Suppressor macrophage (primary cell): ENCODE results near the gene UBAC1.
"Not testable (repeated sequence)": the region's sequence is repeated elsewhere in the genome, so short reads cannot be mapped to it uniquely, and the experiment has no call there.

Experiments used
- DNase-seq, 4 experiments: peaks; one replicate each; pipeline ENCODE4 v3.0.0-alpha.2; 2020 to 2022

The UBAC1 gene

DNA sequence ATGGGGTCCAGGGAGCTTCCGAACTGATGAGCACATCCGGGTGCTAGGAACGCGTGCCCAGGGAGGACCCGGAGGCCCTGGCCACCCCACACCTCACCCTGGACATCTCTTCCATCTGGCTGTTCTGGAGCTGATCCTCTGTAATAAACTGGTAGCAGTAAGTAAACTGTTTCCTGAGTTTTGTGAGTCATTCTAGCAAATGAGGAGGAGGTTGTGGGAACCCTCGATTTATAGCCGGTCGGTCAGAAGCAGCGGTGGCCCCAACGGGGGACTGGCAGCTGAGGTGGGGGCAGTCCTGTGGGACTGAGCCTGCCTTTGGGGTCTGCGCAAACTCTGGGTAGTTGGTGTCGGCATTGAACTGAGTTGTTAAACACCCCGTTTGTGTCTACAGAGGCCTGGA lies 15.4 kb upstream of the UBAC1 start:
- no peak for DNase-seq

DNA sequence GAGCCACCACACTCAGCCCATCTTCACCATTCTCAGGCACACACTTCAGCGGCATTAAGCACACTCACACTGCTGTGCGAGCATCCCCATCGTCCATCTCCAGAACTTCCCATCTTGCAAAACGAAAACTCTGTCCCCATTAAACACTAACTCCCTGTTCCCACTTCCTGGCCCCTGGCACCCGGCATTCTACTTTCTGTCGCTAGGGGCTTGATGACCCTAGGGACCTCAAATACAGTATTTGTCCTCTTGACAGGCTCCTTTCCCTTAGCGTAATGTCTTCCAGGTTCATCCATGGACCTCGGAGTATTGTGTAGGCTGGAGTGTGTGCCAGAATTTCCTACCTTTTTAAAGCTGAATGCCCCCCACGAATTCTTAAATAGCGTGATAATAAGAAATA lies 14.7 kb upstream of the UBAC1 start:
- DNase-seq = no peak

DNA sequence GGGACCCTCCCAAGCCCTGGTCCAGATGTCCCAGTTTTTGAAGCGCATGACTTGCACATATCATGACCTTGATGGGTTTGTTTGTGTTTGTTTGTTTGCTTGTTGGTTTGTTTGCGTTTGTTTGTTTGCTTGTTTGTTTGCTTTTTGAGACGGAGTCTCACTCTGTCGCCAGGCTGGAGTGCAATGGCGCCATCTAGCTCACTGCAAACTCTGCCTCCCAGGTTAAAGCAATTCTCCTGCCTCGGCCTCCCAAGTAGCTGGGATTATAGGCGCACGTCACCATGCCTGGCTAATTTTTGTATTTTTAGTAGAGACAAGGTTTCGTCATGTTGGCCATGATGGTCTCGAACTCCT lies 13.0 kb upstream of the UBAC1 start:
- no peak for DNase-seq

DNA sequence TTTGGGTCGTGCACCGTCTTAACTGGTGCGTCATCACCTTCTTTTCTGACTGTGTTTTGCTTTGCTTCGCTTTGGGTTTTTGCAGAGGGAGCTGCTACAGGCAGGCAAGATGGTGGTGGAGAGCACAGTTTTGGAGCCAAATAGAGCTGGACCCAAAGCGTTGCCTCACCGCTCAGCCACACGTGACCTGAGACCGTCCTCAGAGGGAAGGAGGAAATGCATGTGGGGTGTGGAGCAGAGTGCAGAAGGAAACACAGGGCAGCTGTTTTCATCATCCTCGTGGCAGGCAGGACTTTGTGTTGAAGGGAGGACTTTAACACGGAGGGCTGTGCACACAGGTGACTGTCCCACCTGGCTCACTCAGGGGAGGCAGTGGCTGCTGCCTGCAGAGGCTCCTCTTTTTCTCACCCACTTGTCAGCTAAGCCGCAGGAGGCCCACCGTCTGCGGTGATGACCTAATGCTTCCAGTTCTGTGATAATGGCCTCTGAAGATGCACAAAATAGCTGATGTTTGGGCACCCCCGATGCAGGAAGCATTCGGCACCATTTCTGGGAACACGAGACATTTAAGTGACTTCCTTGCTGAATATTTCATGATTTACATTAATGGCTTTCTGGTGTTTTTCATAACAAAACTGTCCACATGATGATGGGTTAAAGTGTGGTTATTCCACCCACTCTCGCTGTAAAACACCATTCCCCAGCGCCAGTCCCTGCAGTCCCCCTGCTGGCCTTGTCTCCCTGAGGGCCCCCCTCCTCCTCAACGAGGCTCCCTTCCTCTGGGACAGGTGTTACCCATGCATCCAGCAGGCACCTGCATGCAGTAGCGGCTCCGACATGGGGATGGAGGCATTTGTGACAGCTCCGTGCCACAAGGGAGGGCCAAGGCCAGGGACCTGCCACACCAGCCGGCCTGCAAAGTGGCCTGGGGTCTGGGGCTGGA lies 12.4 kb upstream of the UBAC1 start:
- peak; percentile 68 to 87 (median 79) for DNase-seq

DNA sequence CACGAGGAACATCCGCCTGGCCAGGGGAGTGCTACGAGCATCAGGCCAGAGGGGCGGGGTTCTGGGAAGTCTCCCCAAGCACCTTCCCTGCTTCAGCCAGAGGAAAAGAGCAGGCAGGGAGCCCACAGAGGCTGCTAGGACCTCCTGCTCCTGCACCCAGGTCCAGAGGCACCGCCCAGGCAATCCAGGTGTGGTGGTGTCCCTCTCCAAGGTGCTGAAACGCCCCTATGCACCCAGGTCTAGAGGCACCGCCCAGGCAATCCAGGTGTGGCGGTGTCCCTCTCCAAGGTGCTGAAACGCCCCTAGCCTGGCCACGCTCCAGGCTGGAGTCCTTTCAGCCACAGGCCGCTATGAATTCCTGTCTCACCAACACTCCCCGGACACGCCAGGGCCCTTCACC lies 10.7 kb upstream of the UBAC1 start:
- no peak for DNase-seq

DNA sequence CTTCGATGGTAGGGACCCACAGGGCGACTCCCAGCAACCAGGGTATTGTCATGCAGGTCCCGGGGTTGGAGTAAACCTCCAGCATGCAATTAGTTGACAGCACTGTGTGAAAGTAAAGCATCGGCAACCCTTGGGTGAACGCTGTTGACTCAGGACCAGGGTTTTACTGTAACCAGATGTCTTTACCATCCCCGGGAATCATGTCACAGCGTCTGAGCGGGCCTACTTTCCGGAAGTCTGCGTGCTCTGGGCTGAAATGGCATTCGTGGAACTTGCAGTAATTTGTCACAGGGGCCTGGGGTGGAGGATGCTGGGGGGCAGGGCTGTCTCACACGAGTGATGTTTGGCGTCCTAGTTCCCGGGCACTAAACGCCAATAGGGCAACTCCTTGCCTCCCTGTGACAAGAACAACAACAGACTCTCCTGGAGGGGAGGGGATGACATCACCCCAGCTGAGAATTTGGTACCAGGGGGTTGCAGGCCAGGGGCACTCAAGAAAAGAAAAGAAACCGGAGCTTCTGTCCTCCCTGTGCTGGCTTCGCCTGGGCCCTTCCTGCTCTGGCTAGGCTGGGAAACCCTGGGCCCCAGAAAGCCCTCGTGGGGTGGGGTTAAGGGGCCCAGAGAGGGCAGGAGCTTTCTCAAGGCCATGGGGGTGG lies 10.1 kb upstream of the UBAC1 start:
- no peak for DNase-seq

DNA sequence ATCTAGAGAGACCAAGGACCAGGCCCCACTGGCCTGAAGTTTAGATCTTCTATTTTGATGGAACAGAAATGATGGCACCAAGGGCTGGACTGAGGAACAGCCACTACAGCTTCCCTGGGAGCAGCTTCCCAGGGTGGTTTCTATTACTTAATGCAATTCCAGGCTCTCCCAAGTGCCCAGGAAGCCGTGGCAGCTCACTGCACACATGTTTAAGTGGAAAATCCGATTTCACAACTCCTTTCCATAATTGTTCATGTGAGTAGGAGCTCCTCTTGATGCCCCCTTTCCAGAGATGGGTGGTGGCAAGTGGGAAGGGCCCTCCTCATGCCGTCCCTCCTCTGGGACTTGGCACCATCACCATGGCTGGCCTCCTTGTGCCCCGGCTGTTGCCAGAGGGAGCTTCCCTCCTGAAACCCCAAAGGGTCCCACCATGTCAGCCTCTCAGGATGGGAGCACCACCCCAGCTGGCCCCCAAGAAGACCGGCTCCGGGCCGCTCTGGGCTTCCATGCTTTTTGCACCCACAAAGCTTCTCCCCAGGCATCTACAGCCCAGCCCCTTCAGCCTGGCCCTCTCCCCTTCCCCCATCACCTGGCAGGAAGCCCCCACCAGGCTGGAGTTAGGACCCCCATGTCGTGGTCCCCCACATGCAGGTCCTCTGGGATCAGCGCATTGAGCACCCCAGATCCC lies 9.1 kb upstream of the UBAC1 start:
- DNase-seq = no peak

DNA sequence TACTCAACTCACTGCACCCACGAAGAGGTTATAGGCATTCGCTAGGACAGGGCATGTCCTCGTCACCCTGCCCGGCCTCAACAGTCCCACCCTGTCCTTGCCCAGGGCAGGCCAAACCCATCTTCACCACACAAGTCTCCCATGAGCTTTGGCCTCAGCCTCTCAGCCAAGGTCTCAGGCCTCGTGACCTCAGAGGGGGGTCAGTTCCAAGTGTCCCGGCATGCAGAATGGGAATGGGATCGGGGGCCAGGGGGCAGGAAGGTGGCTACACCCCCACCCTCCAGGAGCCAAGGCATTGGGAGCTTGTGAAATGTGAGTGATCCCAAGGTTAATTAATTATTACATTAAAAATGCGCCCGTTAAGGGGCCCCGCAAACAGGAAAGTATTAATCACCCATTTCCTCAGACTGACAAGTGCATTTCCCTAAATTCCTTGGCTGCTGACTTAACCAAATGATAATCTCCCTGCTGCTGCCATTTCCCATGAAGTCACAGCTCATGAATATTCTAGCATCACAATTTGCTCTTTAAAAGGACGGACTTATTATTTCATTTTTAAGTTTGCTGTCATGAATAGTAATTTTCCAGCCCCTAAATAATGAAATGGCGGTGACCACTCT lies 8.0 kb upstream of the UBAC1 start:
- DNase-seq = peak; percentile 51 to 83 (median 66)

DNA sequence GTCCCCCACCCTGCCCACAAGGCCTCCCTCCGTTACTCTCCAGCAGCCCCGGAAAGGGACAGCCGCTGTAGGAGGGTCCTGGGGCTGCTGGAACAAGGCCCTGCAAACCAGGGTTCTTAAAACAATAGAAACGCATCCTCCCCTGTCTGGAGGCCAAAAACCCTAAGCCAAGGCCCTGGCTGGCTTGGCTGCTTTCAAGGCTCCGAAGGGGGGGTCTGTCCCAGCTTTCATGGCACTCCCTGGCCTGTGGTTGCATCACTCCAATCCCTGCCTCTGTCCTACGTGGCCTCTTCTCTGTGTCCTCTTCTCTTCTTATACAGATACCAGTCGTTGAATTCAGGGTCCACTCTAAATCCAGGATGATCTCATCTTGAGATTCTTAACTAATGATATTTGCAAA lies 7.4 kb upstream of the UBAC1 start:
- DNase-seq = no peak

DNA sequence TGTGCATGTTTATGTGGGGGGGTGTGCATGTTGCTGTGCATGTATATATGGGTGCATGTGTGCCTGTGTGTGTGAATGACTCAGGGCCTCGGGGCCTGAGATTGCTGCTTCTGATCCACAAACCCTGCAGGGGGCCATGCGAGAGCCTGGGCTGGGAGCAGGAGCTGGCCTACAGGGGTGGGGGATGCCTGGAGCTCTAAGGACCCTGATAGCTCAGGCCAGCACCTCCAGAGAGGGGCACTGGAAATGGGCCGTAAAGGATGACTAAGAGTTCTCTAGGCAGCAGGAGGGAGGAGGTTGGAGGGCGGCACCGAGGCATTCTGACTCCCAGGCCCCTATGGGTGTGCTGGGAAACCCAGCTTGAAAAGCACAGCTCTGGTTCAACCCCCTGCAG lies 6.9 kb upstream of the UBAC1 start:
- DNase-seq = no peak

DNA sequence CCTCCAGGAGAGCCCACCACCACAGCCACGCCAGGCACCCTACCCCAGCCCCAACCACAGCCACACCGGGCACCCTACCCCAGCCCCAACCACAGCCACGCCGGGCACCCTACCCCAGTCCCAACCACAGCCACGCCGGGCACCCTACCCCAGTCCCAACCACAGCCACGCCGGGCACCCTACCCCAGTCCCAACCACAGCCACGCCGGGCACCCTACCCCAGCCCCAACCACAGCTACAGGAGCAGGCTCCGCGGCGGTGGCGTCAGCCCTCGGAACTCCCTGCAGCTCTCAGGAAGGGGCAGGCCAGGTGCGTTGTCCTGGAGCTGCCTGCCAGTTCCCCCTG lies 5.7 kb upstream of the UBAC1 start:
- DNase-seq = not testable (repeated sequence)

DNA sequence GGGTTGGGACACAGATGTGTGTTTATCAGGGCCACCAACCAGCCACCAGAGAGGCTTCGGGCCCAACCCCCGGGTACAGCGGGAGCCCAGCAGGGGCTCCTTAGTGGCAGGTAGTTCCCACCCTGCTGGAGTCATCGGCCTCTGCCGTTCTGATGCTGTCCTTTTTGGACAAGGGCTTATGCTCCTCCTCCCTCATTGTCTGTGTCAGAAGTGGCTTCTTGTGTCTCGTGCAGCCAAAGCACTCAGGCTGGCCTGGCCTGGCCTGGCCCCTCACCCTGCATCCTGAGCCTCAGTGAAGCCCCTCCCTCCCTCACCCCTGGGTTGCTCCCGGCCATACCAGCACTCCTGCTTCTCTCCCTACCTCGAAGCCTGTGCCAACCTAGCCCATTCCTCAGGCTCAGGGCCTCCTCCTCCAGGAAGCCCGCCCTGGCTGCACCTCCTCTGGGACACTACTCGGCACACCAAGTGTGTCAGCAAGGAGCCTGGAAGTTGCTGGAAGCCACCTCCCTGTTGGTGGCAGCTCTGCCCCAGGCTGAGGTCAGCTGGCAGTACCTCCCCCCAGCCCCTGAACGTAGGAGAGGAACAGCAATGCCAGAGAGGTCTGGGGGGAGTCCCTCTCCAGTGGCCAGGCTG lies 4.1 kb upstream of the UBAC1 start:
- no peak for DNase-seq

DNA sequence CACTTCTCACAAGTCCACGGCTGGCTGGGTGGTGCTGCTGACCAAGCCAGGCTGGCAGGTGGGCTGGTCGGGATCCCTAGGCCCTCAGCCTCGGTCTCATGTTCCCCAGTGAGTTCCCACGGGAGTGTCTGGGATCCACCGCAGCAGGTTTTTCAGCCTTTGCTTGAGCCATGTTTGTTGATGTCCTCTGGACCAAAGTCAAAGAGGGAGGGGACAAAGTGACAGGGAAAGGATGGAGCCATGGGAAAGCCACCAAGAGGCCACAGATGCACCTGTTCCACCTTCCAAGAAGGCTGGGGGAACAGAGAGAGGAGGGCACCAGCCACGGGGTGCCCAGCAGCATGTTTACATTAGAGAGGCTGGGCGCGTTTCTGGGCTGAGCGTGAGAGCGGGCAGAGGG lies 2.8 kb upstream of the UBAC1 start:
- DNase-seq = no peak

DNA sequence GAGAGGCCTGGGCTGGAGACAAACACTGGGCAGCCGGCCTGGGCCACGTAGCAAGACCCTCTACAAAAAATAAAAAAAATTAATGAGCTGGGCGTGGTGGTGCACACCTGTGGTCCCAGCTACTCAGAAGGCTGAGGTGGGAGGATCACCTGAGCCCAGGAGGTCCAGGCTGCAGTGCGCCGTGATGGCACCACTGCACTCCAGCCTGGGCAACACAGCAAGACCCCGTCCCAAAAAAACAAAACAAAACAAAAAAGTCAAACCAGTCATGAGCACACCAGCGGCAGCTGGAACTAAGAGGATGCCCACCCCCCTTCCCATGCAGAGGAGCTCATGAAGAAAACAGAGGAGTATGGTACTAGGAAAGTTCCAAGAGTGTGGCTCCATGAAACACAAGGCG lies 2.2 kb upstream of the UBAC1 start:
- DNase-seq = no peak

DNA sequence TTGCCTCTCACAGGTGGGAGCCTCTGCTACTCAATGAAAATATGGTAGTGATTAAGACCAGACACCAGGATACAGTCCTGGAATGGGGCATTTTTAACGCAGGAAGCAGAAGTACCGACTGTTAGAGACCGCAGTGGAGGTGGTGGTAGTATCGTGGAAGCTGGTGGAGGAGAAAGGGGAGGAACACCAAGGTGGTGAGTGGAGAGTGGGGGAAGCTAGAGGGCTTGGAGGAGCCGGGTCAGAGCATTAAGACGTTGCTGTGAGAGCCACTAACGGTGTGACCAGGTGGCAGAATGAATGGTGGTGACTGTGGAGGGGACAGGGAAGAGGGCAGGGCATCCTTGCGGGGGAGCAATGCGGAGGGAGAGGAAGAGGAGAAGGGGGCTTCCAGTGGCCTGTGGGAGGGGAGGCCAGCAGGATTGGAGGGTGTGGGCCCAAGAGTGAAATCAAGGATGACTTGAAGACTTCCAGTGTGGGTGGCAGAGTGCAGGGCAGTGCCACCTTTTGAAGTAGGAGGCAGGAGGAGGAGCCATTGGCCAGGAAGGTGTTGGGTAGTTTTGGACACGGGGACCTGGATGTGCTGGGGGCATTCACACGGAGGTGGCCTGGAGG lies 1.6 kb upstream of the UBAC1 start:
- DNase-seq = peak in 3 of 4 experiments; percentile 35 to 36 (median 36)

DNA sequence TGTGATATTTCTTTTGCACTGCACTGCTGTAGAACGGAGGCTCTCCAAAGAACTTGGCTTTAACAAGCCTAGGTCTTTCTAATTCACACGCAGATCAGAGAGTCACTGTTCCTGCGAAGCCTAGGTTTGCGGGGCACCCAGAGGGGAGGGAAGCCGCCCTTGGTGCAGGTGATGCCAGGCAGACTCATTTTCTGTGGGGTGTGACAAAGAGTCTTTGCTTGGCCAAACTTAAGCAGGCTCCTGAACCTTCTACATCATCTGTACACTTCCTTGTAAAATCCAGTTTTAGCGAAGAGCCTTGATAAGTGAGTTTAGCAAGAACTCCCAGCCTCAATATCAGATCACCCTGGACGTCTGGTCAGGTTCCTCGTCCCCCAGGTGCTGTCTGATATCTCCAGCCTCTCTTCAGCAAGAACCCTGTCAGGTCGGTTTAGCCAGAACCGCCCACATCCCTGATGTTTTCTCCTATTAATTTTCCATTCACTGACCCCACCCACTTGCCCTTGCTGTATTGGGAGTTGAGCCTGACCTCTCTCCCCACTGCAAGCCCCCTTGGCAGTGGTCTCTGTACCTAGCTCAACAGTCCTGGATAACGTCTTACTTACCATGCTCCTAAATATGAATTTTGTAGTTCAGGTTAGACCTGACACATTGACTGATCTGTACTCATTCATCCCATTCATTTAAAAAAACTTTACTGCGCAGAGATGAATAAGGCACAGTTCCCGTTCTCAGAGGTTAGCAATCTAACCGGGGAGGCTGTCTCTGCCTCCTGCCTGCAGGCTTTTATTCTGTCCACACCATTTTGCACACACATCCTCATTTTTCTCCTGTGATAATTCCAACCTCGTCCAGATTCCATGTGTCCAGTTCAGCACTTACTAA lies 880 bp upstream of the UBAC1 start:
- DNase-seq = peak; percentile 33 to 55 (median 54)

DNA sequence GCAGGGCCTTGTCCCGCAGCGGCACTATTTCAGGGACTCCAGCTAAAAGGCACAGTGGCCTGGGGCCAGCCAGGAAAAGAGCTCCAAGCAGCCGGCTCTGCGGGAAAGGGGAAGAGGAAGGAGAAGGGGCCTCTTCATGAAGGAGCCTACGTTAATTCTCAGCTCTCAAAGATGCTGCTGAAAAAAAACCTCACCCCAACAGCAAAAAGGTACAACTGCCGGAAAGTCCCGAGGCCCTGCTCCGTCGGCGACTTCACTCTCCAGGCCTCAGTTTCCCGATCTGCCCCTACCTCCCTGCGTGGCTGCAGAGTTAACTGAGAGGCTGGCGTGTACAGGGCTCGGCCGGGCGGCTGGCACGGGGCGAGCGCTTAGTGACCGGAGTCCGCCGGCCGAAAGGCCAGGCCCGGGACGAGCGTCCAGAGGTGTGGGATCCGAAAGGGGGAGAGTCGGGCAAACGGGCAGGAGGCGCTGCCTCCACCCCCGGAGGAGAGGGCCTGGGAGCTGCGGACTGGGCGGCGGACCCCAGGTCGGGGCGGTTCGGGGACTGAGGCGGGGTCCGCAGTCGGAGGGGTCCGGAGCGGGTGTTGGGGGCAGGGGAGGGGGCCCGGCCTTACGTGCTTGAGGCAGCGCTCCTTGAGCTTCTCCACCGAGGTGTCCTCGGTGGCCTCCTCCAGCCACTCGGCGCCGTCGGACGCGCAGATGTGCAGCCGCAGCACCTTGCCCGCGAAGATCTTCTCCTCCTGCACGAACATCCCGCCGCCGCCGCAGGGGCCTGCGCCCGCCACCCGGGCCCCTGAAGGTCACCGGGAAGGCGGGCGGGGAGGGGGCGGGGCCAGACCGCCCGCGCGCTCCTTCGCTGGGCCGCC lies 529 bp downstream of the UBAC1 start:
- peak; percentile 57 to 84 (median 74) for DNase-seq

DNA sequence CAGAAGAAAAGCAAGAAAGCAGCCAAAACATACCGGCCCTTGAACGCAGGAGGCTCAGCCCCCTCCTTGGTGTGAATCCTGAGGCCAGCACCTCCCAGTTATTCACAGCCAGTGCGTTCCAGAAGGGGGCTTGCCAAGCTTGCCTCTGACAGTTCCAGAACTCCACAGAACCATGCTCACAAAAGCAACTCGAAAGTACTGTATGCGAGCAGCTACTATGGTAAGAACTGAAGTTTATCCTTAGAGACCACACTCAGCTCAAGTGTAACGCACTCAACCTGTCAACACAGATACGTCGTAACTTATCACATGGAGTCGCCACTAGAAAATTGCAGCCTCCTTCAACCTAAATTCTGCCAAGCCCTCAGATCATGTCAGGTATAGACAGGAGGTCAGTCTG lies 1.4 kb downstream of the UBAC1 start:
- no peak for DNase-seq

DNA sequence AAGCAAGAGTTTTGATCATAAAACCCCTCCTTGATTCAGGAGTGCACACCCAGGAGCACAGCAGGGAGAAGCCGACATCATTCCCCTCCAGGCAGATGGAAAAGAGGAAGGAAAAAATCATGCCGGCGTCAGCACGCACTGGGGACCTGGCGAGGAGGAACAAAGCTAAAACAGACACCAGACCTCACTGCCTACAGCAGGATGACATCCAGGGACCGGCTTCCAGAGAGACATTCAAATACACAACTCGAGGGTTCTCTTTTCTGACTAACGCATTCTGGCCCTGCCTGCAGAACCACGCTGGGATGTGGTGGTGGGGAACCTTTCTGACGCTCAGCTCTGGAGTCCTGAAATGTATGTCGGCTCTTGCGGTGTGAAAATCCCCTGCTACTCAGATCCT lies 2.7 kb downstream of the UBAC1 start:
- DNase-seq = peak; percentile 88 to 91 (median 90)

DNA sequence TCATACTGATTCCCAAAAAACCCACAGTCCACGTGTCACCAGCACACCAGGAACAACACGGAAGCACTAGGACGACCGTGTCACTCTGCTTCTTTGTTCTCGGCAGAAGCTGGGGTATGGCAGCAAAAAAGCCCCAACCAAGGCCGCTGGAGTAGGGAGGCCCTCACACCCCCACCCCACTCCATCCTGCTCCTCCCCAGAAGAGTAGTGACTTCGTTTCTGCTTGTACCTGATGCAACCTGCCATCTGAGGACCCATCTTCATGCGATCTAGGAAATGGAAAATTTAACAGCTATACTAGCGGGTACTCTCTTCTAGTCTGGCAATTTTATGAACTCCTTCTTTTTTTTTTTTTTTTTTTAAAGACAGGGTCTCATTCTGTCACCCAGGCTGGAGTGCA lies 3.7 kb downstream of the UBAC1 start:
- no peak for DNase-seq
